Measurements from ENCODE around the gene PARS2.

- TF ChIP-seq GATA2 (IDR thresholded peaks at IDR 0.05; ENCODE audit: low read depth, low read length) (no peak), GATA3 (IDR thresholded peaks at IDR 0.05; ENCODE audit: low read depth, low read length) (no peak)
These were observed 12.7 kb upstream of the PARS2 start for GRCh38 chr1:54777011-54777410.

All from SH-SY5Y (cell line).